Peyer's patch (tissue), 4 donors: ENCODE results near the gene KLHL36.

ENCODE experiments used
- CTCF ChIP-seq, 6 experiments: fragments of 450-650 bp in 4 of 6; fragments of 200-600 bp in 2 of 6; sonication (generic) in 1 of 6; IDR thresholded peaks; one replicate each; pipeline ENCODE4 v1.5.1; 2017 to 2019; ENCODE audit warnings: antibody characterized with exemption in 6 of 6, mild to moderate bottlenecking in 3 of 6, moderate library complexity in 1 of 6
- POLR2A ChIP-seq, 2 donors: fragments of 450-650 bp; IDR thresholded peaks; one replicate each; pipeline ENCODE4 v1.5.1; 2017; ENCODE audit warnings: antibody characterized with exemption in 2 of 2, mild to moderate bottlenecking in 2 of 2, moderate library complexity in 2 of 2

- no peak for TF ChIP-seq CTCF (IDR thresholded peaks at IDR 0.05)
- TF ChIP-seq POLR2A (IDR thresholded peaks at IDR 0.05), result no peak
Observed at GRCh38 chr16:84630009-84630408, 18.3 kb upstream of the KLHL36 start.
